ENCODE measurements around the gene GPR171. TPM values are rescaled to one million over a fixed set of nuclear protein-coding genes. Genes with fewer than 3 reads are reported as not detected.

The GPR171 gene
- total RNA-seq, 2 experiments from 2014 or later: 9.7 to 16.7 TPM

DNA sequence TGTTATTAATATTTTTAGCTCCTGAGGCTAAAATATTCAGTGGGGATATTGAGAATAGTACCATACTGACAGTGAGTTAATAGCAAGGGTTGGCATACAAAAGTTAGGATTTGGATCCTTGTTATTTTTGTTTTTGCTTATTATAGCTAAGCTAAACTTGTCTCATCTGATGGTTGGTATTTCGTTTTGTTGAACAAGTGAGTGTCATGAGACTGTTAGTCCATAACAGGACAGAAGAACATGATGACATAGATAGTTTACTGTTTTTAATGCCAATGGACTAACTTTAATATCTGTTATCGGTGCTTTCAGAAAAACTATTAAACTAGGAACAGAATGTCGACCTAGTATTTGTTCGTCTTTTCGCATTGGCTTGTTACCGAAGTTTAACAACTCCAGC is 48.5 kb downstream of the GPR171 start:
- no peaks in the 10 kb centered on the region for H3K36me3 Mint-ChIP-seq (ENCODE audit: low read depth)
- Histone ChIP-seq H3K27me3 (ENCODE audit: control insufficient read depth in 1 of 2, insufficient read depth in 2 of 2, low read length in 2 of 2) (peaks cover 0 to 3% of the 10 kb centered on the region in 2 experiments), H3K4me3 (ENCODE audit: low read length) (no peak overlapping the region), H3K9me3 (ENCODE audit: control insufficient read depth in 1 of 2, insufficient read depth in 1 of 2, low read length in 2 of 2) (no peaks in the 10 kb centered on the region), H3K4me1 (ENCODE audit: insufficient read depth, low read length) (no peaks in the 10 kb centered on the region), H3K27ac (ENCODE audit: low read depth in 1 of 2, low read length in 2 of 2) (no peak overlapping the region), H3K36me3 (ENCODE audit: insufficient read depth, low read length) (no peaks in the 10 kb centered on the region)
- ATAC-seq (ENCODE audit: poor library complexity) (no peak), DNase-seq (no peak)
- TF ChIP-seq, protein P1, sequence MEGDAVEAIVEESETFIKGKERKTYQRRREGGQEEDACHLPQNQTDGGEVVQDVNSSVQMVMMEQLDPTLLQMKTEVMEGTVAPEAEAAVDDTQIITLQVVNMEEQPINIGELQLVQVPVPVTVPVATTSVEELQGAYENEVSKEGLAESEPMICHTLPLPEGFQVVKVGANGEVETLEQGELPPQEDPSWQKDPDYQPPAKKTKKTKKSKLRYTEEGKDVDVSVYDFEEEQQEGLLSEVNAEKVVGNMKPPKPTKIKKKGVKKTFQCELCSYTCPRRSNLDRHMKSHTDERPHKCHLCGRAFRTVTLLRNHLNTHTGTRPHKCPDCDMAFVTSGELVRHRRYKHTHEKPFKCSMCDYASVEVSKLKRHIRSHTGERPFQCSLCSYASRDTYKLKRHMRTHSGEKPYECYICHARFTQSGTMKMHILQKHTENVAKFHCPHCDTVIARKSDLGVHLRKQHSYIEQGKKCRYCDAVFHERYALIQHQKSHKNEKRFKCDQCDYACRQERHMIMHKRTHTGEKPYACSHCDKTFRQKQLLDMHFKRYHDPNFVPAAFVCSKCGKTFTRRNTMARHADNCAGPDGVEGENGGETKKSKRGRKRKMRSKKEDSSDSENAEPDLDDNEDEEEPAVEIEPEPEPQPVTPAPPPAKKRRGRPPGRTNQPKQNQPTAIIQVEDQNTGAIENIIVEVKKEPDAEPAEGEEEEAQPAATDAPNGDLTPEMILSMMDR (IDR thresholded peaks at IDR 0.05): no peak
- no peaks in the 10 kb centered on the region for H3K9me3 Mint-ChIP-seq
- H3K27ac Mint-ChIP-seq: no peak overlapping the region
- H3K4me3 Mint-ChIP-seq: no peak overlapping the region
- intact Hi-C loops (cut with DNase I, micrococcal nuclease): no loop called here
- ChIA-PET CTCF (no interaction called here), POLR2A (no interaction called here)
- peaks cover 4% of the 10 kb centered on the region for H3K27me3 Mint-ChIP-seq
- H3K4me1 Mint-ChIP-seq (ENCODE audit: low read depth): no peaks in the 10 kb centered on the region

DNA sequence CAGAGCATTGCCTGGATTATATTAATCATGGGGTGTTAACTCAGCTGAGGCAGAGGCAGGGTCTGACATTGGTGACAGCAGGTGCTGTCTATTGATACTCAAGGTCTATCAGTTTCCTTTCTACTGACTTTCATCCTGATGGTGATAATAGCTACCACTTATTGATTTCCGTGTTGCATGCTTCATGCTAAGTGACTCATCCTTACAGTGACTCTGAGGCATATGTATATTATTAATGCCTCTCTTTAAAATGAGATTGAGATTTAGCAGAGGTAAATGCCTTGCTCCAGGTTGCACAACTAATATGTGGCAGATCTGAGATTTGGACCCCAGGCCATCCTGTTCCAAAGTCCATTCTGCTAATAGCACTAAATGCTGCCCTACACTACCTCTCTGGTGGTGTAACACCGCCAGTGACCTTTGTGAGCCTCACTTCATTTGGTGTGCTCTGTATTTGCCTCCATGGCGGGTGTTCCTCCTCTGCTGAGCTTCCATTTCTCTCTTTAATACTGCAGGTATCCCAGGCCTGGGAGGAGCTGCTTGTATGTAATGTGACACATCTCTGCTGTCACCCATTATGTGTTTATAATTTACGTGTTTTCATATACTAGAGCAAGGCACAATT is 50.4 kb downstream of the GPR171 start:
- TF ChIP-seq, protein P1 (IDR thresholded peaks at IDR 0.05): no peak
- Histone ChIP-seq H3K27ac (ENCODE audit: low read depth in 1 of 2, low read length in 2 of 2) (no peak overlapping the region), H3K9me3 (ENCODE audit: control insufficient read depth in 1 of 2, insufficient read depth in 1 of 2, low read length in 2 of 2) (no peaks in the 10 kb centered on the region), H3K4me3 (ENCODE audit: low read length) (no peak overlapping the region), H3K36me3 (ENCODE audit: insufficient read depth, low read length) (no peaks in the 10 kb centered on the region), H3K4me1 (ENCODE audit: insufficient read depth, low read length) (no peaks in the 10 kb centered on the region), H3K27me3 (ENCODE audit: control insufficient read depth in 1 of 2, insufficient read depth in 2 of 2, low read length in 2 of 2) (peaks cover 0 to 3% of the 10 kb centered on the region in 2 experiments)
- DNase-seq (no peak), ATAC-seq (ENCODE audit: poor library complexity) (no peak)
- POLR2A ChIA-PET: no interaction called here
- Mint-ChIP-seq H3K36me3 (ENCODE audit: low read depth) (no peaks in the 10 kb centered on the region), H3K9me3 (no peaks in the 10 kb centered on the region), H3K4me3 (no peak overlapping the region), H3K27ac (no peak overlapping the region), H3K4me1 (ENCODE audit: low read depth) (no peaks in the 10 kb centered on the region), H3K27me3 (peaks cover 4% of the 10 kb centered on the region)
- intact Hi-C loops (cut with DNase I, micrococcal nuclease): no loop called here
- CTCF ChIA-PET: interaction anchor here (1.0 kb wide), 1 partner anchor 10 kb away, joined by 4 read pairs; no protein-coding TSS in a partner anchor

Other genes with a start within 250 kb of the GPR171 start
- gene CLRN1, start 230.5 kb downstream of the GPR171 start, total RNA-seq: not detected
- under 1 TPM; 0.39 to 0.49 TPM for gene MED12L, start 117.6 kb downstream of the GPR171 start, total RNA-seq
- under 1 TPM in 1 of 2 experiments, not detected in 1; 0.22 TPM for gene P2RY14, start 75.3 kb upstream of the GPR171 start, total RNA-seq
- not detected for gene GPR87, start 113.6 kb upstream of the GPR171 start, total RNA-seq
- gene P2RY13, start 126.3 kb upstream of the GPR171 start, total RNA-seq: under 1 TPM in 1 of 2 experiments, not detected in 1; 0.08 TPM
- gene P2RY12, start 181.5 kb upstream of the GPR171 start, total RNA-seq: not detected

Data from CD4-positive, alpha-beta T cell (primary cell).